Left ventricle myocardium inferior (tissue), 1 donor: ENCODE measurements around the gene DRD2. TPM values are rescaled to one million over a fixed set of nuclear protein-coding genes. Genes with fewer than 3 reads are reported as not detected.

ENCODE experiments used
- DNase-seq: peaks from one replicate; pipeline ENCODE4 v3.0.0-alpha.2; 2020
- H3K27ac ChIP-seq: fragments of 200-600 bp; replicated peaks from 2 replicates; pipeline ENCODE4 v1.8.0; 2021
- H3K27me3 ChIP-seq: fragments of 200-600 bp; 2 replicates; pipeline ENCODE4 v1.8.0; 2021; ENCODE audit warnings: low read depth
- H3K36me3 ChIP-seq: fragments of 200-600 bp; 2 replicates; pipeline ENCODE4 v1.8.0; 2021
- H3K4me1 ChIP-seq: fragments of 200-600 bp; 2 replicates; pipeline ENCODE4 v1.8.0; 2021
- H3K4me3 ChIP-seq: fragments of 200-600 bp; 2 replicates; pipeline ENCODE4 v1.8.0; 2021; ENCODE audit warnings: mild to moderate bottlenecking, moderate library complexity
- H3K9me3 ChIP-seq: fragments of 200-600 bp; replicated peaks from 2 replicates; pipeline ENCODE4 v1.8.0; 2021
- CTCF ChIP-seq: fragments of 200-600 bp; IDR thresholded peaks from 2 replicates; pipeline ENCODE4 v1.8.0; 2021; ENCODE audit warnings: antibody characterized with exemption, mild to moderate bottlenecking, borderline replicate concordance
- intact Hi-C: fragments of 100-400 bp; cut with micrococcal nuclease; formaldehyde crosslinking; loops from one replicate; pipeline ENCODE4 v1.11.0; 2022
- total RNA-seq: library from RNA; stranded (reverse); fragmentation: NEBNext Ultra II Directional; extraction: Animal tissue kit (Norgen Biotek cat#: 25700); gene quantifications from one replicate; pipeline ENCODE4 v1.2.1, GENCODE V29; 2021
- donor health status: DM: no; HTN: yes; CAD: no; lungs with severe emphysema.

DRD2 gene
- total RNA-seq, 1 donor from 2014 or later = not detected

GRCh38 chr11:113467545-113467944 lies 7.7 kb downstream of the DRD2 start:
- Histone ChIP-seq H3K27ac (no peak overlapping the region), H3K4me1 (no peaks in the 10 kb centered on the region), H3K27me3 (peaks cover 95% of the 10 kb centered on the region), H3K36me3 (no peaks in the 10 kb centered on the region), H3K9me3 (no peaks in the 10 kb centered on the region), H3K4me3 (no peak overlapping the region)
- no peak for DNase-seq
- intact Hi-C loops = no loop called here
- TF ChIP-seq CTCF = no peak

GRCh38 chr11:113465786-113466185 lies 9.4 kb downstream of the DRD2 start:
- intact Hi-C loops = no loop called here
- no peak overlapping the region for H3K27ac ChIP-seq
- no peaks in the 10 kb centered on the region for H3K36me3 ChIP-seq
- H3K4me3 ChIP-seq = no peak overlapping the region
- H3K4me1 ChIP-seq = no peaks in the 10 kb centered on the region
- no peaks in the 10 kb centered on the region for H3K9me3 ChIP-seq
- DNase-seq = no peak
- TF ChIP-seq CTCF = no peak
- peaks cover 92% of the 10 kb centered on the region for H3K27me3 ChIP-seq

- no peaks in the 10 kb centered on the region for H3K36me3 ChIP-seq
- H3K27ac ChIP-seq = no peak overlapping the region
- intact Hi-C loops = no loop called here
- no peak overlapping the region for H3K4me3 ChIP-seq
- H3K4me1 ChIP-seq = no peaks in the 10 kb centered on the region
- H3K9me3 ChIP-seq = no peaks in the 10 kb centered on the region
- DNase-seq = no peak
- TF ChIP-seq CTCF = no peak
- peaks cover 90% of the 10 kb centered on the region for H3K27me3 ChIP-seq
Observed at GRCh38 chr11:113464416-113464815, 10.8 kb downstream of the DRD2 start.

DNA sequence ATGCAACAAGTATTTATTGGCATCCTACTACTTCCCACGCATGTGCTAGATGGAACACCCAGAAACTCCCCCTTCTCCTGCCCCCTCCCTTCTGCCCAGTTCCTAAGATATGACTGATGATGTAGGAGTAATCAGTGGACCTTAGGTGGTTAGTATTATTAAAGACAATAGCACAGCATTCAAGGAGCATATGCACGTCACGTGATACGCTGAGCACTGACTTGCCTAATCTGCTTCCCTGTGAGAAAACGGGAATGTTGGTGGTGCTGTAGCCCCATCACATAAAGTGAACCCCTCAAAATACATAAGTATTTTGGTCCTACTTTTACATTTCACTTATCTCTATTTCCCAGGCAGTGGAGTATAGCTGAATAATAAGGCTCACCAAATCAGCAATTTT lies 12.4 kb downstream of the DRD2 start:
- DNase-seq = no peak
- Histone ChIP-seq H3K4me1 (no peaks in the 10 kb centered on the region), H3K9me3 (no peaks in the 10 kb centered on the region), H3K27ac (no peak overlapping the region), H3K4me3 (no peak overlapping the region), H3K36me3 (no peaks in the 10 kb centered on the region), H3K27me3 (peaks cover 80% of the 10 kb centered on the region)
- no peak for TF ChIP-seq CTCF
- intact Hi-C loops = no loop called here

DNA sequence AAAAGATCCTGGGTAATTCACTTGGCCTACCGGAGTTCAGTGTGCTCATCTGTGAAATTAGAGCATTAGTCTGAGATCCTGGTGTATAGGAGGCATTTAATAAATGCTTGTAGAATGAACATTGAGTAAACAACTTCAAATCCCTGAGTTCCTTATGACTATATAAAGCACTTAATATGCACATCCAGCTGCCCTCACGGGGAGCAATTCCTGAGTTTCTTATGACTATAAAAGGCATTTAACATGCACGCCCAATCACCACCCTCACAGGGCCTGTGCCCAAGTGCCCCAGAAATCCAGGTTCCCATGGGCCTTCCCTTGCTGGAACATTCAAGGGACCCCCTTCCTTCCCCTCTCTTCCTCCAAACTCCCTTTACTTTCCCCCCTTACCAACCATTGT lies 13.6 kb downstream of the DRD2 start:
- no peak overlapping the region for H3K4me3 ChIP-seq
- no peak for DNase-seq
- no peak for TF ChIP-seq CTCF
- no peaks in the 10 kb centered on the region for H3K4me1 ChIP-seq
- H3K27ac ChIP-seq = no peak overlapping the region
- H3K9me3 ChIP-seq = no peaks in the 10 kb centered on the region
- H3K36me3 ChIP-seq = no peaks in the 10 kb centered on the region
- intact Hi-C loops = no loop called here
- H3K27me3 ChIP-seq = peaks cover 80% of the 10 kb centered on the region

- intact Hi-C loops = no loop called here
- no peak overlapping the region for H3K27ac ChIP-seq
- peaks cover 77% of the 10 kb centered on the region for H3K27me3 ChIP-seq
- no peak for DNase-seq
- H3K36me3 ChIP-seq = no peaks in the 10 kb centered on the region
- no peak for TF ChIP-seq CTCF
- H3K4me1 ChIP-seq = no peaks in the 10 kb centered on the region
- H3K9me3 ChIP-seq = no peaks in the 10 kb centered on the region
- no peak overlapping the region for H3K4me3 ChIP-seq
Observed at GRCh38 chr11:113460469-113460868, 14.7 kb downstream of the DRD2 start.
